Measurements from ENCODE around the gene SPAG17.

Gene SPAG17

GRCh38 chr1:118185084-118185832 is at the start of gene SPAG17:
TSS of gene SPAG17 (minus strand) at chr1:118185228. CDS start at chr1:118185157, 71 bp downstream.
- no peak for DNase-seq (ENCODE audit: low read depth)

GRCh38 chr1:118225471-118225870 is 40.4 kb upstream of the SPAG17 start:
- no peak for DNase-seq (ENCODE audit: low read depth)

DNA sequence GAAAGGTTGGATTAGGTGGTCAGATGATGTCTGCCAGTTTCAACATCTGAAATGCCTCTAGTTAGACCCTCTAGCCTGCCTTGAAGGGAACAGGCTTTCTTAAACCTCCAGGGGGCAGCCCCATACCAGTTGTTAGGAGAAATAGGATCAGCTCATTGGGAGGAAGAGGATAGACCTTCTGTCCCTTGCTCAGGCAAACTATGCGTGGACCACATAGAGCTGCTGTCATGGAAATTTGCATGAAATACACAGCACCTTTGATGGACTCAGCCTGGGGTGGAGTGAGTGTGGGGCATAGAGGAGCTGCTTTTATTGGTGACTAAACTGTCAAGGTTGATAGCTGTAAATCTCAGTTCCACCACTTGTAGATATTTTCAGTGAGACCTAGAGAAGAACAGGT is 38.4 kb upstream of the SPAG17 start:
- no peak for DNase-seq (ENCODE audit: low read depth)

- no peak for DNase-seq (ENCODE audit: low read depth)
Measured at GRCh38 chr1:118219438-118219837, 34.4 kb upstream of the SPAG17 start.

- DNase-seq (ENCODE audit: low read depth) = no peak
Measured at GRCh38 chr1:118217141-118217838, 32.3 kb upstream of the SPAG17 start.

DNA sequence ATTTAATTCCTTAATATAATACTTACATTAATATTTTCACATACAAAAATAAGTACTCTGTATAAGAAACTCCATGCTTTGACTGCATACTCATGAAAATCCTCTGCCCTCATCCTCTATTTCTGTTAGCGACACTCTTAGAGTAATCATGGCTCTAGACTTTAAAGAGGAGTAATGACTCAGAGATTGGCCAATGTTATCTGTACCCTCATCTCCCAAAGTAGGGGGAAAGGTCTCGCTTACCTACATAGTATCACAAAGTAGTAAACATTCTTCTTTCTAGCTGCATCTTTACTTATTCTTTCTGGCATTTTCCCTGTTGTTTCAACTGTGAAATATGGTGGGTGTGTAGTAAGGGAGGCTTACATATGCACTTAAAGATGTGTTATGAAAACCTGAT is 29.8 kb upstream of the SPAG17 start:
- DNase-seq (ENCODE audit: low read depth) = no peak

- no peak for DNase-seq (ENCODE audit: low read depth)
Measured at GRCh38 chr1:118210723-118211110, 25.7 kb upstream of the SPAG17 start.

DNA sequence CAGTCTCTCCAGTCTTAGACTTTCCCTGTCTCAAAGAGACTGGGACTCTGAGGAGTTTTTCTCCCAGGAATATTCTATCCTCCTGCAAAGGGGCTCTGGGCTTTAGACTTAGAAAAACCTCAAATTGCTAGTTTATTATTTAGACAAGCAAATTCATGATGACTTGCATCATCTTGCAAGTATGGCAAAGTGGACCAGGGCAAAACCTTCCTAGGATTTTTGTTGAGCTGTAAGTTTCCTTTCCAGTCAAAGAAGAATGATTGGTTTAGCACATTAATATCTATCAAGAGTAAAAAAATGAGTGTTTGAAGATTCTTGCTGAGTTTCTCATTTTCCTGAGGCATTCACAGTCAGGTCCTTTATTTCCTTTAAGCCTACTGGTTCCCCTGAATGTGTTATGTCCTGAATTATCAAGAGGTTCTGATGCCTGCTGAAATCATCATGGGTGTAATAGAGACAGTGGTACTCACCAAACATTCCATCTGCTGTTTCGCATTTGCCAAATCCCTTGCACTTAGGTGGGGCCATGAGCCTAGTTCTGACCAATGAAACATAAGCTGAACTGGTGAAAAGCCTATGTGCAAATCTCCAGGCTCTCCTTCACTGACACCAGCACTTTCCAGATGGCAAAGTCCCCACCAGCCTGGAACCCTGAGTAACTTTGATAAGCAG is 25.2 kb upstream of the SPAG17 start:
- DNase-seq (ENCODE audit: low read depth) = no peak

GRCh38 chr1:118209648-118210047 is 24.6 kb upstream of the SPAG17 start:
- DNase-seq (ENCODE audit: low read depth) = no peak

- DNase-seq (ENCODE audit: low read depth) = no peak
Measured at GRCh38 chr1:118206966-118207365, 21.9 kb upstream of the SPAG17 start.

GRCh38 chr1:118204648-118205047 is 19.6 kb upstream of the SPAG17 start:
- DNase-seq (ENCODE audit: low read depth) = no peak

DNA sequence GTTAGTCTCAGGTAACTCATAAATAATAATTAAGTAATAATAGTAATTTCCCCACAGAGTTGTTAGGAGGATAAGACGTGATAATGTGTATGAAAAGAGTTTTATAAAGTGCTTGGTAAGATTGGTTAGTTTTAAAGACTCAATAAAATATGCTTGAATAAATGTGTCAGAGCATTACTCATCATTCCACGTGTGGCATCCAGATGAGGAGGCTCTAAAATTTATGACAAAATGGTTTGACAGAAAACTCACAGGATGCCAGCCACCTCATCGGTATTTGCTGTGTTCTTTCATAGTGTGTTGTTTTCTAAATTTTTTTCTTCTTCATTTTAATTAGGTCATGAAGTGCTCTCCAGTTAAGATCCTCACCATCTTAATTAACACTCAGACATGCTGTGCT is 19.1 kb upstream of the SPAG17 start:
- DNase-seq (ENCODE audit: low read depth) = no peak

DNA sequence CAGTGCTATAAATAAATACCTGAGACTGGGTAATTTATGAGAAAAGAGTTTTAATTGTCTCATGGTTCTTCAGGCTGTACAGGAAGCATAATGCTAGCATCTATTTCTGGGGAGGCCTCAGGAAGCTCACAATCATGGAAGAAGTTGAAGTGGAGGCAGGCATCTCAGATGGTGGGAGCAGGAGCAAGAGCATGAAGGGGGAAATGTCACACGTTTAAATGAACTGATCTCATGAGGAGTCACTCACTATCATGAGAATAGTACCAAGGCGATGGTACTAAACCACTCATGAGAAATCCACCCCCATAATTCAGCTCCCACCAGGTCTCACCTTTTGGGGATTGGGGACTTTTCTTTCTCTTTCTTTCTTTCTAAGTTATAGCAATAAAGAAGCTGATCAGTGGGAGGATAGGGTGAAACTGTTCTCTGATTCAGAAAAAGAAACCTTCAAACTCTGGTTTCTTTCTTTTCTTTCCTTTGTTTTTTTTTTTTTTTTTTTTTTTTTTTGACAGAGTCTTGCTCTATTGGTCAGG is 17.1 kb upstream of the SPAG17 start:
- DNase-seq (ENCODE audit: low read depth) = no peak

DNA sequence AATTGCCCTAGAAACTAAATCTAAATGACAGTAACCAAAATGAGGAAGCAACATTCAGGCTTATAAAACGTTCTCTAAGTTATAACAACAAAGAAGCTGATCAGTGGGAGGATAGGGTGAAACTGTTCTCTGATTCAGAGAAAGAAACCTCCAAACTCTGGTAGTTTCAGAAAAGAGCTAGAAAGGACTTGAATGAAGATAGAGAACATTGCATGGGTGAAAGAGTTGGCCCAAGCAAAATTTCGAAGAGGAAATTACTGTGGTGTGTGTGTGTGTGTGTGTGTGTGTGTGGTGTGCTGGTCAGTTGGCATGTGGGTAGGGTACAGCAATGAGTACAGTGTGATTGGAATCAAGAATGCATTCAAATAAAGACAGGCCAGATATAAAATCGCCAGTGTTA is 16.5 kb upstream of the SPAG17 start:
- no peak for DNase-seq (ENCODE audit: low read depth)

GRCh38 chr1:118200836-118201235 is 15.8 kb upstream of the SPAG17 start:
- DNase-seq (ENCODE audit: low read depth) = no peak

GRCh38 chr1:118190561-118190960 is 5.5 kb upstream of the SPAG17 start:
- no peak for DNase-seq (ENCODE audit: low read depth)

GRCh38 chr1:118189564-118189963 is 4.5 kb upstream of the SPAG17 start:
- no peak for DNase-seq (ENCODE audit: low read depth)

DNA sequence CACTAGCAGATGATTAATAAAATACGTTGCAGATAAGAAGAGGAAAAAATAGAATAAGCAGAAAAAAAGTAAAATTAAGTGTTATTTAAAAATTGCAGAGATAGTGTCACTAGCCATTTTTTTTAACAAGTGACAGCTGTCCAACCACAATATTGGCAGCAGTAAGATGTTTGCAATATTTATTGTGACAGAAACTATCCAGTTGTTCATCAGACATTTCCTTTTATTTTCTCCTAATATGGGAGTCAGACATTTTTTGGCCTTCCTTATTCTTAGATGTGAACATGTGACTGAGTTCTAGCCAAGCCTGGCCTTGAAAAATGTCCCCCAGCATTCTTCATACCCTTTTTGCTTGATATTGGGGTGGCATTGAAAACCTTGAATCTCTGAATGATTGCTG is 3.4 kb upstream of the SPAG17 start:
- DNase-seq (ENCODE audit: low read depth) = no peak

DNA sequence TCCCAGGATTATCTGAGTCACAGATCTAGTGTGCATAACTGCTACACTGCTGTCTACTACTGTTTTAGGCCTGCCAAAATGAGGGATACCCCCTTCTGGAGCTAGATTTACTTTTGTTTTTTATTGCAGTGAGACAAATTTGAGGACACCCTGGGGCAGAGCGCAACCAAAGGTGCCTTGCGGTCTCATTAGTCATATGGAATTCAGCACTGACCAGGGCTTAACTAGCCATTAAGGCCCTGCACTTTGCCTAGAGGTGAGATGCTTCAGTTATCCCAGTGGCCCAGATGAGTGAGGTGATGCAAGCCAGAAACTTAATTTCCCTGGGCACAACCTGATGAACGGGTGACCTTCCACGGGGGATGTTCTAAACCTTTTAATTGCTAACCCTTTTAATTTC is 998 bp upstream of the SPAG17 start:
- DNase-seq (ENCODE audit: low read depth) = no peak

- no peak for DNase-seq (ENCODE audit: low read depth)
Measured at GRCh38 chr1:118184739-118185083, 317 bp downstream of the SPAG17 start.

DNA sequence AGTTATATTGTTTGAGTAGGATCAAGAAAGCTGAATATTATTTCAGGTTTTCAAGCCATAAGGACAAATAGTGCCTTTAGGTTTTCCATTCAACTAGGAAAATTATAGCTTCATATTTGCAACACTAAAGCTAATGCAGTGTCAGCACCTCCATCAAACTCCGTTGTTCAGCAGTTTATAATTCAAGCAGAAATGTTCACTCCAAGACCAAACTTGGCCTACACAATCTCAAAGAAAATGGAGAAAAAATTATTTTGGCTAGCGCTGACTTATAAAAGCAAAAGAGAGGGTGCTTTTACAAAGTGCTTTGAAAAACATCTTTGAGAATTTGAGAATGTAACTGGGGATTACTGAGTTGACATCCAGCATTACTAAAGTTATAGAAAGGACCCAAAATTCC is 1.4 kb downstream of the SPAG17 start:
- DNase-seq (ENCODE audit: low read depth) = no peak

- no peak for DNase-seq (ENCODE audit: low read depth)
Measured at GRCh38 chr1:118177998-118178397, 7.0 kb downstream of the SPAG17 start.

- DNase-seq (ENCODE audit: low read depth) = no peak
Measured at GRCh38 chr1:118169016-118169415, 16.0 kb downstream of the SPAG17 start.
